Mesenchymal stem cell (in vitro differentiated cells and primary cell): ENCODE results near the gene SPAG6. TPM values are rescaled to one million over a fixed set of nuclear protein-coding genes. Genes with fewer than 3 reads are reported as not detected.
A peak's percentile ranks its signal among the peaks of the same experiment; 100 is the strongest.

Source experiments
- DNase-seq: peaks from one replicate; pipeline ENCODE4 v3.0.0-alpha.2; 2013
- H2AFZ ChIP-seq: one replicate; pipeline ENCODE4 v1.6.1; 2013; ENCODE audit warnings: low read depth, mild to moderate bottlenecking, control low read depth, inconsistent platforms, low read length, moderate library complexity
- H2AK5ac ChIP-seq: 2 replicates; pipeline ENCODE4 v1.6.1; 2013; ENCODE audit warnings: low read length, moderate library complexity, mild to moderate bottlenecking, inconsistent platforms; ENCODE audit not compliant: severe bottlenecking
- H2BK120ac ChIP-seq: one replicate; pipeline ENCODE4 v1.6.1; 2013; ENCODE audit warnings: low read depth, mild to moderate bottlenecking, inconsistent platforms, low read length, moderate library complexity
- H2BK12ac ChIP-seq, 2 experiments: one replicate each; pipeline ENCODE4 v1.6.1; 2013; ENCODE audit warnings: inconsistent platforms in 2 of 2, low read length in 2 of 2, mild to moderate bottlenecking in 2 of 2, moderate library complexity in 2 of 2, control low read depth in 1 of 2
- H2BK15ac ChIP-seq: one replicate; pipeline ENCODE4 v1.6.1; 2013; ENCODE audit warnings: mild to moderate bottlenecking, low read depth, inconsistent platforms; ENCODE audit not compliant: poor library complexity, severe bottlenecking
- H2BK5ac ChIP-seq: 2 replicates; pipeline ENCODE4 v1.6.1; 2013; ENCODE audit warnings: low read depth, mild to moderate bottlenecking, low read length, control low read depth, inconsistent platforms; ENCODE audit not compliant: poor library complexity, severe bottlenecking
- H3K14ac ChIP-seq, 2 experiments: one replicate each; pipeline ENCODE4 v1.6.1; 2013; ENCODE audit warnings: inconsistent platforms in 2 of 2, low read length in 2 of 2, control low read depth in 1 of 2, mild to moderate bottlenecking in 1 of 2, moderate library complexity in 1 of 2
- H3K18ac ChIP-seq, 2 experiments: one replicate each; pipeline ENCODE4 v1.6.1; 2013; ENCODE audit warnings: inconsistent platforms in 2 of 2, low read length in 2 of 2, control low read depth in 1 of 2, low read depth in 1 of 2, mild to moderate bottlenecking in 1 of 2
- H3K23ac ChIP-seq, 2 experiments: one replicate each; pipeline ENCODE4 v1.6.1; 2013; ENCODE audit warnings: inconsistent platforms in 2 of 2, low read length in 2 of 2, mild to moderate bottlenecking in 2 of 2, moderate library complexity in 2 of 2, control low read depth in 1 of 2
- H3K27ac ChIP-seq: 2 replicates; pipeline ENCODE4 v1.5.1; 2013; ENCODE audit warnings: mild to moderate bottlenecking, moderate library complexity, low read length, control low read depth, inconsistent platforms; ENCODE audit not compliant: poor library complexity, severe bottlenecking
- H3K27me3 ChIP-seq, 2 experiments: 2 replicates each; pipeline versions ENCODE4 v1.6.1 to v1.7.0; 2013; ENCODE audit warnings: low read length in 2 of 2, mild to moderate bottlenecking in 2 of 2, moderate library complexity in 2 of 2, control low read depth in 1 of 2, inconsistent platforms in 1 of 2; ENCODE audit not compliant: control insufficient read depth in 1 of 2, insufficient read depth in 1 of 2
- H3K36me3 ChIP-seq, 2 experiments: 2 replicates each; pipeline versions ENCODE4 v1.6.1 to v1.7.0; 2013; ENCODE audit warnings: low read length in 2 of 2, control low read depth in 1 of 2, inconsistent platforms in 1 of 2, low read depth in 1 of 2, mild to moderate bottlenecking in 1 of 2; ENCODE audit not compliant: insufficient read depth in 2 of 2, control insufficient read depth in 1 of 2
- H3K4ac ChIP-seq, 2 experiments: one replicate each; pipeline ENCODE4 v1.6.1; 2013; ENCODE audit warnings: inconsistent platforms in 2 of 2, low read length in 2 of 2, mild to moderate bottlenecking in 2 of 2, moderate library complexity in 2 of 2, control low read depth in 1 of 2, low read depth in 1 of 2
- H3K4me1 ChIP-seq: 2 replicates; pipeline ENCODE4 v1.6.1; 2013; ENCODE audit warnings: low read depth, low read length, control low read depth; ENCODE audit not compliant: control insufficient read depth, insufficient read depth
- H3K4me2 ChIP-seq: 2 replicates; pipeline ENCODE4 v1.6.1; 2013; ENCODE audit warnings: low read length, mild to moderate bottlenecking, inconsistent platforms; ENCODE audit not compliant: poor library complexity, severe bottlenecking
- H3K4me3 ChIP-seq, 2 experiments: 2 replicates each; pipeline versions ENCODE4 v1.5.1 to v1.7.0; 2013; ENCODE audit warnings: low read length in 2 of 2, mild to moderate bottlenecking in 2 of 2, control low read depth in 1 of 2, low read depth in 1 of 2; ENCODE audit not compliant: insufficient read depth in 1 of 2
- H3K79me1 ChIP-seq: replicated peaks from 2 replicates; pipeline ENCODE4 v1.6.1; 2013; ENCODE audit warnings: mild to moderate bottlenecking, control low read depth, low read length, inconsistent platforms; ENCODE audit not compliant: poor library complexity, severe bottlenecking
- H3K9ac ChIP-seq: 2 replicates; pipeline ENCODE4 v1.7.0; 2013; ENCODE audit warnings: mild to moderate bottlenecking, low read length, moderate library complexity
- H3K9me3 ChIP-seq: 2 replicates; pipeline ENCODE4 v1.7.0; 2013; ENCODE audit warnings: mild to moderate bottlenecking, low read length; ENCODE audit not compliant: control insufficient read depth
- H4K8ac ChIP-seq: one replicate; pipeline ENCODE4 v1.6.1; 2013; ENCODE audit warnings: inconsistent platforms, mild to moderate bottlenecking, low read length, moderate library complexity
- H4K91ac ChIP-seq: one replicate; pipeline ENCODE4 v1.6.1; 2013; ENCODE audit warnings: mild to moderate bottlenecking, low read length, inconsistent platforms
- WGBS: methylation state at CpG from one replicate; pipeline ENCODE4 v1.1.7; 2013; ENCODE audit warnings: mixed read lengths; 5-methylcytosine and 5-hydroxymethylcytosine counted together
- polyA plus RNA-seq, 2 experiments: library from polyadenylated mRNA; stranded (reverse); fragments of 200-250 nt; gene quantifications; one replicate each; pipeline ENCODE4 v1.2.3, GENCODE V29; 2013

The SPAG6 gene
- polyA plus RNA-seq (2013, experiment 1 of 2) = not detected
- polyA plus RNA-seq (2013, experiment 2 of 2) = not detected

DNA sequence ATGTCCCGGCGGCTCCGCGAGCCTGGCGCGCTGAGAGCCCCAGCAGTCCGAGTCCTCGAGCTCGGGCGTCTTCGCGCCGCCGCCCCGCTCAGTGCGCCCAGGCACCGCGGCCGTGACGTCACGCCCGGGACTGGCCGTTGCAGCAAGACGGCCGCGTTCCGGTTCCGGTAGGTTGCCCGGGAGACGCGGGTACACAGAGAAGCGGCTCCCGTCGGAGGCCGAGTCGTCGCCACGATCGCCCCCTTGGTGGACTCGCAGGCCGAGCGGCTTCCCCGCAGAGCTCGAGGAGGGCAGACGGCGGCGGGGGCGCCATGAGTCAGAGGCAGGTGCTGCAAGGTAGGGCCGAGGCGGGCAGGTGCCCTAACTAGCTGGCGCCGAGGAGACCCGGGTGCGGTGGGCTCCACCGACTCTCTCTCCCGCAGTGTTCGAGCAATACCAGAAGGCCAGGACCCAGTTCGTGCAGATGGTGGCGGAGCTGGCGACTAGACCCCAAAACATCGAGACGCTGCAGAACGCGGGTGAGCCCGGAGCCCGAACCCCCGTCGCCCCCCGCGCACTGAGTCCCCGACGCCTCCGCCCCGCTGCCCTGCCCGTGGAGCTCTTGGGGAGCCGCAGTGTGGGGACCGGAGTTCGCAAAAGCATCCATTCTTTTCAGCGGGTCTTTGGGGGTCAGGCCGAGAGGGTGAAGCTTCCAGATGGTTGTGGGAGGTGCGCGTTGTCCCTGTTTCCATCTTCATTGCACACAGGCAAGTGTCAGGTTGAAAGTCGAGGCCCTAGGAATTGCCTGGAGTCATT lies at the start of gene SPAG6:
TSS of gene SPAG6 (plus strand) at position 196 of the 795 bp plus-strand sequence. CDS start at position 312, 116 bp downstream.
- Histone ChIP-seq H3K9ac (peak within 1 kb of the TSS; percentile 43), H2BK5ac (no peak within 1 kb of the TSS), H3K79me1 (no peaks in the 10 kb centered on the region), H3K27me3 (peaks cover 44 to 64% of the 10 kb centered on the region in 2 experiments), H2AFZ (no peak within 1 kb of the TSS), H2BK12ac (no peak within 1 kb of the TSS), H2AK5ac (no peak within 1 kb of the TSS), H3K14ac (no peak within 1 kb of the TSS), H3K4me1 (peaks cover 10% of the 10 kb centered on the region), H2BK120ac (no peak within 1 kb of the TSS), H3K36me3 (no peaks in the 10 kb centered on the region), H3K23ac (peak within 1 kb of the TSS in 1 of 2 experiments; percentile 73), H2BK15ac (no peak within 1 kb of the TSS), H3K18ac (peak within 1 kb of the TSS in 1 of 2 experiments; percentile 56), H3K27ac (no peak within 1 kb of the TSS), H3K4ac (no peak within 1 kb of the TSS), H4K8ac (no peak within 1 kb of the TSS), H4K91ac (no peak within 1 kb of the TSS), H3K4me3 (peak within 1 kb of the TSS; percentile 35 to 59), H3K9me3 (peaks cover 4% of the 10 kb centered on the region), H3K4me2 (peak within 1 kb of the TSS; percentile 41)
- DNase-seq = peak; percentile 24
- WGBS = 6% methylated on average over 82 of the region's 83 CpGs

DNA sequence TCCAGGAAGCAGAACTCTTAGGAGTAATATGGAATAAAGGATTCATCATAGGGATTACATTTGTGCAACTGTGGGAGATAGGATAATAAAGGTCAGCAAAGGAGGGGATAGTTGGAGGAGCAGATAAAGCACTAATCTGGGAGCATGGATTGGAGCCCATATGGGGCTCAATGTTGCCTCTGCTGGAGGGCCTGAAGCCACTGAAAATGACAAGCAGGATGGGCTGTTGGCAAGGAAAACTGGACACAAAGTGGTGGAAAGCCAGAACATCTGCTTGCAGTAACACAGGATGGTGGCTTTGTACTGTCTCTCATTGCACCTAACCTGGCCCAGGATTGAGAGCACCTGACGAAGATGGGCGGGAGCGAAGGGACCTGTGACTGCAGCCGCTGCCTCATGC lies 44.1 kb upstream of the SPAG6 start:
- no peaks in the 10 kb centered on the region for H3K9me3 ChIP-seq
- H2AK5ac ChIP-seq = no peak overlapping the region
- WGBS = 91% methylated on average over 4 of the region's 4 CpGs
- no peaks in the 10 kb centered on the region for H3K36me3 ChIP-seq
- no peak overlapping the region for H2BK120ac ChIP-seq
- no peak overlapping the region for H4K91ac ChIP-seq
- H2BK15ac ChIP-seq = no peak overlapping the region
- no peak overlapping the region for H3K9ac ChIP-seq
- no peak overlapping the region for H2BK12ac ChIP-seq
- H3K27me3 ChIP-seq = peaks cover 0 to 10% of the 10 kb centered on the region in 2 experiments
- H3K18ac ChIP-seq = no peak overlapping the region
- no peak overlapping the region for H4K8ac ChIP-seq
- no peak overlapping the region for H2BK5ac ChIP-seq
- DNase-seq = no peak
- no peak overlapping the region for H3K4me2 ChIP-seq
- no peaks in the 10 kb centered on the region for H3K79me1 ChIP-seq
- H3K14ac ChIP-seq = no peak overlapping the region
- no peak overlapping the region for H3K4ac ChIP-seq
- no peak overlapping the region for H2AFZ ChIP-seq
- no peaks in the 10 kb centered on the region for H3K4me1 ChIP-seq
- H3K27ac ChIP-seq = no peak overlapping the region
- H3K23ac ChIP-seq = no peak overlapping the region
- no peak overlapping the region for H3K4me3 ChIP-seq

DNA sequence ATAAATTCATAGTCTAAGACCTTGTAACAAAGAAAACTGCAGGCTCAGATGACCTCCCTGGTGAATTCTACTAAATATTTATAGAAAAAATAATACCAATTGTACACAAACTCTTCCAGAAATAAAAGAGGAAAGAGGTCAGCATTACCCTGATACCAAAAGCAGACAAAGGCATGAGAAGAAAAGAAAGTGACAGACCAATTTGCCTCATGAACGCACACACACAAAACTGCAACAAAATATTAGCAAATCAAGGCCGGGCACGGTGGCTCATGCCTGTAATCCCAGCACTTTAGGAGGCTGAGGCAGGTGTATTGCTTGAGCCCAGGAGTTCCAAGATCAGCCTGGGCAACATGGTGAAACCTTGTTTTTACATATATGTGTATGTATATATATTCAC lies 41.8 kb upstream of the SPAG6 start:
- DNase-seq = no peak
- Histone ChIP-seq H2BK12ac (no peak overlapping the region), H3K4me3 (no peak overlapping the region), H3K4ac (no peak overlapping the region), H4K8ac (no peak overlapping the region), H3K4me2 (no peak overlapping the region), H3K4me1 (no peaks in the 10 kb centered on the region), H2AFZ (no peak overlapping the region), H3K27me3 (no peaks in the 10 kb centered on the region), H4K91ac (no peak overlapping the region), H3K9ac (no peak overlapping the region), H2AK5ac (no peak overlapping the region), H2BK5ac (no peak overlapping the region), H3K79me1 (no peaks in the 10 kb centered on the region), H3K9me3 (no peaks in the 10 kb centered on the region), H3K23ac (no peak overlapping the region), H3K18ac (no peak overlapping the region), H3K14ac (no peak overlapping the region), H3K36me3 (no peaks in the 10 kb centered on the region), H3K27ac (no peak overlapping the region), H2BK15ac (no peak overlapping the region), H2BK120ac (no peak overlapping the region)
- WGBS = 71% methylated on average over 1 of the region's 3 CpGs

GRCh38 chr10:22305721-22306120 lies 39.6 kb upstream of the SPAG6 start:
- Histone ChIP-seq H3K4ac (no peak overlapping the region), H3K9ac (no peak overlapping the region), H3K23ac (no peak overlapping the region), H3K14ac (no peak overlapping the region), H4K8ac (no peak overlapping the region), H2AFZ (no peak overlapping the region), H3K18ac (no peak overlapping the region), H2BK12ac (no peak overlapping the region), H3K36me3 (no peaks in the 10 kb centered on the region), H2BK15ac (no peak overlapping the region), H3K4me3 (no peak overlapping the region), H2BK120ac (no peak overlapping the region), H3K27me3 (no peaks in the 10 kb centered on the region), H3K27ac (no peak overlapping the region), H3K79me1 (no peaks in the 10 kb centered on the region), H2AK5ac (no peak overlapping the region), H2BK5ac (no peak overlapping the region), H3K4me2 (no peak overlapping the region), H3K4me1 (no peaks in the 10 kb centered on the region), H4K91ac (no peak overlapping the region), H3K9me3 (no peaks in the 10 kb centered on the region)
- DNase-seq = no peak
- no CpG with 5 or more reads among the region's 2 CpGs for WGBS
